Endothelial cell of umbilical vein (primary cell): ENCODE data around the gene B4GALT7. TPM values are rescaled to one million over a fixed set of nuclear protein-coding genes. Genes with fewer than 3 reads are reported as not detected.

Experiments
- BruUV-seq: library from RNA; stranded (reverse); fragments of 400-500 nt; replicated peaks from 2 replicates; lab custom pipeline; 2021; lab: Mats Ljungman, UMichigan
- CTCF ChIA-PET: fragments of 300-600, 350-600 bp; sonication (Branson Sonifier 250); formaldehyde crosslinking; loops from one replicate; lab custom pipeline; 2021; ENCODE audit warnings: antibody characterized with exemption, inconsistent platforms; lab: Charles Lee
- POLR2A ChIA-PET: fragments of 300-600, 350-600 bp; sonication (Branson Sonifier 250); formaldehyde crosslinking; loops from one replicate; lab custom pipeline; 2021; ENCODE audit warnings: antibody characterized with exemption, inconsistent platforms; lab: Charles Lee
- DNase-seq: peaks from one replicate; pipeline ENCODE4 v3.0.0-alpha.2; 2011; ENCODE audit warnings: low read depth, low spot score
- FAIRE-seq: peaks from 2 replicates; lab custom pipeline; 2011; peaks lifted over from hg19 to GRCh38; lab: Jason Lieb, UNC
- H2AFZ ChIP-seq: 2 replicates; pipeline ENCODE4 v1.6.0; 2012; ENCODE audit warnings: low read depth, low read length, control low read depth, inconsistent platforms
- H3K27ac ChIP-seq: 2 replicates; pipeline ENCODE4 v1.5.1; 2011; ENCODE audit warnings: low read depth, mild to moderate bottlenecking, control low read depth, low read length, moderate library complexity; ENCODE audit not compliant: insufficient read depth
- H3K27me3 ChIP-seq, 2 experiments: 2 replicates each; pipeline versions ENCODE4 v1.6.0 to v1.6.1; 2011; ENCODE audit warnings: low read length in 2 of 2, mixed read lengths in 1 of 2; ENCODE audit not compliant: control insufficient read depth in 2 of 2, insufficient read depth in 2 of 2
- H3K36me3 ChIP-seq, 2 experiments: 2 replicates in 1 of 2; 3 replicates in 1 of 2; pipeline ENCODE4 v1.5.1; 2011; ENCODE audit warnings: low read length in 2 of 2, mild to moderate bottlenecking in 1 of 2, moderate library complexity in 1 of 2; ENCODE audit not compliant: control insufficient read depth in 2 of 2, insufficient read depth in 2 of 2; ENCODE audit errors: extremely low read depth in 1 of 2
- H3K4me1 ChIP-seq: 3 replicates; pipeline ENCODE4 v1.5.1; 2011; ENCODE audit warnings: mild to moderate bottlenecking, low read length; ENCODE audit not compliant: control insufficient read depth, insufficient read depth; ENCODE audit errors: extremely low read depth
- H3K4me2 ChIP-seq: 2 replicates; pipeline ENCODE4 v1.6.1; 2011; ENCODE audit warnings: low read length, control low read depth, mixed read lengths; ENCODE audit not compliant: insufficient read depth
- H3K4me3 ChIP-seq, 3 experiments: fragments of 200-600 bp in 1 of 3; sonication (generic), shearing (Covaris generic) in 1 of 3; replicated peaks in 1 of 3; 2 replicates each; pipeline ENCODE4 v1.5.1; 2011 to 2016; ENCODE audit warnings: control low read depth in 3 of 3, low read length in 3 of 3, mild to moderate bottlenecking in 2 of 3, inconsistent platforms in 1 of 3, low read depth in 1 of 3, moderate library complexity in 1 of 3; ENCODE audit not compliant: insufficient read depth in 1 of 3
- H3K79me2 ChIP-seq: 2 replicates; pipeline ENCODE4 v1.6.0; 2012; ENCODE audit warnings: low read length, inconsistent platforms; ENCODE audit not compliant: control insufficient read depth, insufficient read depth
- H3K9ac ChIP-seq: replicated peaks from 2 replicates; pipeline ENCODE3; 2011; ENCODE audit warnings: low read length, control low read depth; ENCODE audit not compliant: insufficient read depth; ENCODE audit errors: extremely low read depth
- H3K9me1 ChIP-seq: replicated peaks from 3 replicates; pipeline ENCODE4 v1.6.0; 2011; ENCODE audit warnings: mild to moderate bottlenecking, low read length; ENCODE audit not compliant: control insufficient read depth, insufficient read depth; ENCODE audit errors: extremely low read depth
- H3K9me3 ChIP-seq: replicated peaks from 2 replicates; pipeline ENCODE4 v1.5.1; 2012; ENCODE audit warnings: low read length, inconsistent platforms; ENCODE audit not compliant: control insufficient read depth, insufficient read depth
- H4K20me1 ChIP-seq: replicated peaks from 2 replicates; pipeline ENCODE3; 2011; ENCODE audit warnings: mild to moderate bottlenecking, low read length; ENCODE audit not compliant: control insufficient read depth, insufficient read depth; ENCODE audit errors: extremely low read depth
- EZH2 ChIP-seq: IDR thresholded peaks from 2 replicates; pipeline ENCODE4 v1.6.1; 2012; ENCODE audit warnings: borderline replicate concordance, low read depth, mild to moderate bottlenecking, moderate library complexity, low read length, inconsistent platforms; ENCODE audit not compliant: severe bottlenecking
- FOS ChIP-seq: IDR thresholded peaks from 2 replicates; pipeline ENCODE4 v1.6.1; 2011; ENCODE audit warnings: mild to moderate bottlenecking, low read length, moderate library complexity, borderline replicate concordance; ENCODE audit not compliant: insufficient read depth
- GATA2 ChIP-seq: IDR thresholded peaks from 2 replicates; pipeline ENCODE4 v1.7.0; 2011; ENCODE audit warnings: low read depth, mild to moderate bottlenecking, moderate library complexity, mixed read lengths, low read length; ENCODE audit not compliant: insufficient read length, insufficient read depth
- JUN ChIP-seq: IDR thresholded peaks from 2 replicates; pipeline ENCODE4 v1.6.1; 2011; ENCODE audit warnings: borderline replicate concordance, low read depth; ENCODE audit not compliant: insufficient read length, insufficient read depth
- MYC ChIP-seq: IDR thresholded peaks from one replicate; pipeline ENCODE4 v1.6.1; 2011; ENCODE audit warnings: mild to moderate bottlenecking, low read depth, low read length
- POLR2A ChIP-seq: IDR thresholded peaks from 2 replicates; pipeline ENCODE4 v1.6.1; 2012; ENCODE audit warnings: low read depth, mild to moderate bottlenecking, control low read depth, low read length
- POLR2AphosphoS5 ChIP-seq: IDR thresholded peaks from 2 replicates; pipeline ENCODE4 v1.6.1; 2012; ENCODE audit warnings: low read depth, mild to moderate bottlenecking, control low read depth, low read length, moderate library complexity; ENCODE audit not compliant: insufficient read depth
- dilution Hi-C: fragments of 300-500 bp; cut with MboI; formaldehyde crosslinking; loops from one replicate; pipeline ENCODE4 v1.15.0; 2019; ENCODE audit warnings: low sequenced_read_pairs; ENCODE audit not compliant: extremely low pct_ligation_motif_present
- intact Hi-C: fragments of 100-400 bp; cut with micrococcal nuclease; formaldehyde crosslinking; loops from one replicate; pipeline ENCODE4 v1.10.0; 2022
- polyA plus RNA-seq, 4 experiments: library from polyadenylated mRNA; depleted of rRNA in 3 of 4; stranded (reverse) in 3 of 4; unstranded in 1 of 4; fragments of >200 nt; gene quantifications; 2 replicates each; pipeline versions ENCODE4 v1.2.1 to v1.2.3, GENCODE V29; 2011 to 2012; ENCODE audit warnings: missing spikeins in 1 of 4
- total RNA-seq: library from RNA; stranded (reverse); gene quantifications from 2 replicates; pipeline ENCODE4 v1.2.3, GENCODE V29; 2021
- TF ChIP-seq, protein P1 (sequence below), 2 donors: IDR thresholded peaks; 1 replicate in 1 of 2; 2 replicates in 1 of 2; pipeline ENCODE4 v1.5.1; 2011; ENCODE audit warnings: low read length in 2 of 2, mild to moderate bottlenecking in 2 of 2, moderate library complexity in 2 of 2, control low read depth in 1 of 2, inconsistent platforms in 1 of 2, low read depth in 1 of 2; ENCODE audit not compliant: insufficient read depth in 1 of 2; ENCODE audit errors: extremely low read depth in 1 of 2
- TF ChIP-seq, protein P2 (sequence below): IDR thresholded peaks from 2 replicates; pipeline ENCODE4 v1.6.1; 2011; ENCODE audit not compliant: insufficient read depth, insufficient read length

Gene B4GALT7
- total and polyA plus RNA-seq, 2 donors (not counting 3 experiments of a cell fraction or from before 2014, with no cell fraction given): 35.1 to 78.9 TPM

GRCh38 chr5:177593511-177593910 is 6.4 kb upstream of the B4GALT7 start:
- no peak for DNase-seq
- Histone ChIP-seq H4K20me1 (no peaks in the 10 kb centered on the region), H3K4me3 (peak overlapping the region in 1 of 3 experiments; percentile 90), H3K27me3 (peaks cover 7 to 22% of the 10 kb centered on the region in 2 experiments), H3K79me2 (peaks cover 23% of the 10 kb centered on the region), H3K27ac (no peak overlapping the region), H3K9ac (no peak overlapping the region), H3K9me3 (no peaks in the 10 kb centered on the region), H3K4me2 (peak overlapping the region; percentile 65), H3K9me1 (no peaks in the 10 kb centered on the region), H3K36me3 (peaks cover 16 to 33% of the 10 kb centered on the region in 2 experiments), H3K4me1 (peaks cover 11% of the 10 kb centered on the region), H2AFZ (no peak overlapping the region)
- FAIRE-seq: no peak
- TF ChIP-seq, protein P1, sequence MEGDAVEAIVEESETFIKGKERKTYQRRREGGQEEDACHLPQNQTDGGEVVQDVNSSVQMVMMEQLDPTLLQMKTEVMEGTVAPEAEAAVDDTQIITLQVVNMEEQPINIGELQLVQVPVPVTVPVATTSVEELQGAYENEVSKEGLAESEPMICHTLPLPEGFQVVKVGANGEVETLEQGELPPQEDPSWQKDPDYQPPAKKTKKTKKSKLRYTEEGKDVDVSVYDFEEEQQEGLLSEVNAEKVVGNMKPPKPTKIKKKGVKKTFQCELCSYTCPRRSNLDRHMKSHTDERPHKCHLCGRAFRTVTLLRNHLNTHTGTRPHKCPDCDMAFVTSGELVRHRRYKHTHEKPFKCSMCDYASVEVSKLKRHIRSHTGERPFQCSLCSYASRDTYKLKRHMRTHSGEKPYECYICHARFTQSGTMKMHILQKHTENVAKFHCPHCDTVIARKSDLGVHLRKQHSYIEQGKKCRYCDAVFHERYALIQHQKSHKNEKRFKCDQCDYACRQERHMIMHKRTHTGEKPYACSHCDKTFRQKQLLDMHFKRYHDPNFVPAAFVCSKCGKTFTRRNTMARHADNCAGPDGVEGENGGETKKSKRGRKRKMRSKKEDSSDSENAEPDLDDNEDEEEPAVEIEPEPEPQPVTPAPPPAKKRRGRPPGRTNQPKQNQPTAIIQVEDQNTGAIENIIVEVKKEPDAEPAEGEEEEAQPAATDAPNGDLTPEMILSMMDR (IDR thresholded peaks at IDR 0.05; ENCODE audit: extremely low read depth in 1 of 2, insufficient read depth in 1 of 2, low read depth in 1 of 2, low read length in 2 of 2): no peak
- TF ChIP-seq, protein P2, sequence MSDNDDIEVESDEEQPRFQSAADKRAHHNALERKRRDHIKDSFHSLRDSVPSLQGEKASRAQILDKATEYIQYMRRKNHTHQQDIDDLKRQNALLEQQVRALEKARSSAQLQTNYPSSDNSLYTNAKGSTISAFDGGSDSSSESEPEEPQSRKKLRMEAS: no peak
- TF ChIP-seq POLR2AphosphoS5 (no peak), JUN (no peak), EZH2 (no peak), MYC (no peak), FOS (no peak), GATA2 (no peak), POLR2A (no peak)
- BruUV-seq: no TSS peak
- POLR2A ChIA-PET: no interaction called here
- CTCF ChIA-PET: interaction anchor here (3.2 kb wide), 1 partner anchor 14 kb away, joined by 15 read pairs; no protein-coding TSS in a partner anchor
- intact Hi-C loops (loop anchor here (2.0 to 10.0 kb wide), 3 partner anchors 33 to 1209 kb away; partner anchors contain the start of genes FAM193B, HIGD2A and NOP16), dilution Hi-C loops (no loop called here)
